ENCODE results near the gene SERPINB1.

SERPINB1 gene

GRCh38 chr6:2844008-2844407 lies 2.3 kb upstream of the SERPINB1 start:
- DNase-seq, result no peak

GRCh38 chr6:2843138-2843740 lies 1.6 kb upstream of the SERPINB1 start:
- DNase-seq, result no peak

GRCh38 chr6:2842139-2842552 lies 483 bp upstream of the SERPINB1 start:
- no peak for DNase-seq

GRCh38 chr6:2840749-2841061 lies 958 bp downstream of the SERPINB1 start:
- no peak for DNase-seq

- DNase-seq, result no peak
These were observed 1.5 kb downstream of the SERPINB1 start for GRCh38 chr6:2839982-2840748.

- no peak for DNase-seq
These were observed 2.3 kb downstream of the SERPINB1 start for GRCh38 chr6:2839195-2839981.

GRCh38 chr6:2838251-2838650 lies 3.4 kb downstream of the SERPINB1 start:
- DNase-seq, result no peak

GRCh38 chr6:2834262-2834661 lies 7.4 kb downstream of the SERPINB1 start:
- no peak for DNase-seq

GRCh38 chr6:2831392-2831791 lies 10.3 kb downstream of the SERPINB1 start:
- peak in 1 of 2 experiments; percentile 22 for DNase-seq

GRCh38 chr6:2830183-2830582 lies 11.5 kb downstream of the SERPINB1 start:
- no peak for DNase-seq

- DNase-seq, result no peak
These were observed 12.4 kb downstream of the SERPINB1 start for GRCh38 chr6:2829253-2829652.

GRCh38 chr6:2828629-2829028 lies 13.0 kb downstream of the SERPINB1 start:
- no peak for DNase-seq

GRCh38 chr6:2827142-2827541 lies 14.5 kb downstream of the SERPINB1 start:
- no peak for DNase-seq

GRCh38 chr6:2826131-2826530 lies 15.5 kb downstream of the SERPINB1 start:
- no peak for DNase-seq

GRCh38 chr6:2823104-2823850 lies 18.4 kb downstream of the SERPINB1 start:
- DNase-seq, result no peak

GRCh38 chr6:2821554-2821953 lies 20.1 kb downstream of the SERPINB1 start:
- DNase-seq, result no peak

GRCh38 chr6:2820415-2820814 lies 21.2 kb downstream of the SERPINB1 start:
- DNase-seq, result no peak

GRCh38 chr6:2819978-2820377 lies 21.7 kb downstream of the SERPINB1 start:
- DNase-seq, result no peak

GRCh38 chr6:2819115-2819514 lies 22.5 kb downstream of the SERPINB1 start:
- DNase-seq, result no peak

GRCh38 chr6:2818593-2818992 lies 23.1 kb downstream of the SERPINB1 start:
- DNase-seq, result no peak

GRCh38 chr6:2817903-2818443 lies 23.7 kb downstream of the SERPINB1 start:
- DNase-seq, result no peak

GRCh38 chr6:2816158-2816557 lies 25.5 kb downstream of the SERPINB1 start:
- no peak for DNase-seq

- no peak for DNase-seq
These were observed 29.0 kb downstream of the SERPINB1 start for GRCh38 chr6:2812695-2813094.

Data from NCI-H524 (cell line).